H1 (cell line): ENCODE measurements around the gene ACER3. TPM values are rescaled to one million over a fixed set of nuclear protein-coding genes. Genes with fewer than 3 reads are reported as not detected.

Experiments
- CREB1 ChIP-seq: IDR thresholded peaks from 2 replicates; pipeline ENCODE4 v1.6.1; 2012; ENCODE audit warnings: inconsistent platforms
- HDAC2 ChIP-seq, 2 experiments: fragments of 300-600 bp in 1 of 2; sonication (generic) in 1 of 2; IDR thresholded peaks; 2 replicates each; pipeline ENCODE4 v1.6.1; 2011 to 2012; ENCODE audit warnings: low read depth in 2 of 2, low read length in 2 of 2, mild to moderate bottlenecking in 2 of 2, moderate library complexity in 2 of 2, borderline replicate concordance in 1 of 2, inconsistent platforms in 1 of 2
- JUN ChIP-seq: IDR thresholded peaks from 2 replicates; pipeline ENCODE4 v1.6.1; 2011; ENCODE audit warnings: low read depth, mild to moderate bottlenecking, improper control_type of control experiment, low read length
- KDM1A ChIP-seq: fragments of 200-600, 300-600 bp; sonication (generic); IDR thresholded peaks from 2 replicates; pipeline ENCODE4 v1.7.1; 2016; ENCODE audit warnings: mild to moderate bottlenecking, low read length, borderline replicate concordance
- NRF1 ChIP-seq: IDR thresholded peaks from 2 replicates; pipeline ENCODE4 v1.6.1; 2011; ENCODE audit warnings: mild to moderate bottlenecking, low read depth, low read length, improper control_type of control experiment
- SRF ChIP-seq: IDR thresholded peaks from 2 replicates; pipeline ENCODE4 v1.6.1; 2011; ENCODE audit warnings: mild to moderate bottlenecking, low read depth, low read length, moderate library complexity
- polyA plus RNA-seq, 7 experiments: library from polyadenylated mRNA; depleted of rRNA in 3 of 7; stranded (reverse) in 5 of 7; unstranded in 2 of 7; fragments of >200 nt in 5 of 7; fragments of 200-250 nt in 2 of 7; gene quantifications; 1 replicate in 5 of 7; 2 replicates in 1 of 7; 4 replicates in 1 of 7; pipeline versions ENCODE4 v1.2.1 to v1.2.3, GENCODE V29; 2011 to 2013; ENCODE audit warnings: missing spikeins in 2 of 7, mixed read lengths in 2 of 7
- total RNA-seq: library from RNA; stranded (reverse); fragmentation: NEBNext Ultra II Directional; extraction: Animal tissue kit (Norgen Biotek cat#: 25700); gene quantifications from 2 replicates; pipeline ENCODE4 v1.2.1, GENCODE V29; 2021

Gene ACER3
- total and polyA plus RNA-seq, 2 of the 8 experiments (the other 6 are each of a cell fraction or from before 2014, with no cell fraction given): 5.7 to 16.2 TPM

GRCh38 chr11:77052518-77052917, 191.8 kb downstream of the ACER3 start (continued):
- TF ChIP-seq SRF: no peak
- TF ChIP-seq NRF1: no peak
- no peak for TF ChIP-seq KDM1A
- TF ChIP-seq CREB1: no peak
- TF ChIP-seq JUN: no peak
- no peak for TF ChIP-seq HDAC2 (IDR thresholded peaks at IDR 0.05; ENCODE audit: borderline replicate concordance in 1 of 2, low read depth in 2 of 2, low read length in 2 of 2)
